ENCODE results near the gene KDM5B.

DNA sequence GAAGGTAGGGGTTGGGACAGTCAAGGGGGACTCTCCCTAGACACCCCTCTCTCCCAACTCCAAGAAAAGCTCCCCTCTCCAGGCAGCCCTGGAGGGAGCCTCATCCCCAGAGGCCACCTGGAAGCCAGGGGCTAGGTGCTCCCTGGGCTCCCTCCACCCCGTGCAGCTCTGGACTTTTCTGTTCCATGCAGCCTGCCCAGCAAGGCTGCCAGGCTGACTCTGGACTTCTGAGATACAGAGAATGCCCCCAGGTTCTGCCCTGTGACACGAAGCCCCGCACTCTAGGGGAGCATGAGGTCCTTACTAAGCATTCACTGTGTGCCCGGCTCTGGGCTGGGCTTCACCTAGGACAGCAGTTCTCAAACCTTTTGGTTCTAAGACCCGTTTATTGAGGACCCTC, 108.2 kb downstream of the KDM5B start:
- TF ChIP-seq CTCF (IDR thresholded peaks at IDR 0.05) (no peak), POLR2A (IDR thresholded peaks at IDR 0.05) (no peak)
